Measurements from ENCODE around the gene TNIP1. TPM values are rescaled to one million over a fixed set of nuclear protein-coding genes. Genes with fewer than 3 reads are reported as not detected.

The TNIP1 gene
- total RNA-seq, 4 donors from 2014 or later = 112 to 228 (median 188) TPM

DNA sequence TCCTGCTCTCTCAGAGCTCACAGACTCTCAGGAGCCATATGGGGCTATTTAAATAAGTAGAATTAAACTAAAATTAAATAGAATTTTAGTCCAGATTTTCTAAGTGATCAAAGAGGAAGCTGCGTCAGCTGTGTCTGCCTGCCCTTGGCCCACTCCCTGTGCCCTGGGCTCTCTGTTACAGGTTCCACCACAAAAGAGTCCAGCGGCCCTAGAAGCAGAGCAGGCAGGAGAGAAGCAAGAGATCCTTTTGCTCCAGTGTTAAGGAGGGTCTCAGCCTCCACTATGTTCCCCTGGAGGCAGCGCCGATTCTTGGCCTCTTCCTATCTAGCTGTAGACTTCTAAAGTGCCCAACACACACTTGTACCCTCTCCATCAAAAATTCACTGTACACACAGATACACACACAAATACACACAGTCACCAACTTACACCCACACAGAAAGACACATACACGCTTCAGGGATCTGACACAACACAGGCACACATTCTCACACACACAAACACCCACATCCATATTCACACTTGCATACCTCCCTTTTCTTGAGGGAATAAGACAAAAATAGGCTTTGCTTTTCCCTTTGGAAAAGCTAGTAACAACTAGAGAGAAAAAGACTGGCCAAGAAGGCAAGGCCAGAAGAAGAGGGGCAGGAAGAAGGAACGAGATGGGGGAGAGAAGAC is 5.5 kb upstream of the TNIP1 start:
- ATAC-seq (no peak), DNase-seq (no peak)
- Histone ChIP-seq H3K9me3 (no peaks in the 10 kb centered on the region), H3K4me3 (no peak overlapping the region), H3K36me3 (no peaks in the 10 kb centered on the region), H3K4me1 (peaks cover 33 to 45% of the 10 kb centered on the region in 2 donors), H3K27me3 (no peaks in the 10 kb centered on the region), H3K27ac (peak overlapping the region; percentile 63 to 75 (median 70))
- in situ Hi-C loops (cut with MboI; ENCODE audit: low sequenced_read_pairs in 4 of 4) = no loop called here
- intact Hi-C loops (cut with DNase I; ENCODE audit: low total_unique reads) = no loop called here
- TF ChIP-seq, protein P1, sequence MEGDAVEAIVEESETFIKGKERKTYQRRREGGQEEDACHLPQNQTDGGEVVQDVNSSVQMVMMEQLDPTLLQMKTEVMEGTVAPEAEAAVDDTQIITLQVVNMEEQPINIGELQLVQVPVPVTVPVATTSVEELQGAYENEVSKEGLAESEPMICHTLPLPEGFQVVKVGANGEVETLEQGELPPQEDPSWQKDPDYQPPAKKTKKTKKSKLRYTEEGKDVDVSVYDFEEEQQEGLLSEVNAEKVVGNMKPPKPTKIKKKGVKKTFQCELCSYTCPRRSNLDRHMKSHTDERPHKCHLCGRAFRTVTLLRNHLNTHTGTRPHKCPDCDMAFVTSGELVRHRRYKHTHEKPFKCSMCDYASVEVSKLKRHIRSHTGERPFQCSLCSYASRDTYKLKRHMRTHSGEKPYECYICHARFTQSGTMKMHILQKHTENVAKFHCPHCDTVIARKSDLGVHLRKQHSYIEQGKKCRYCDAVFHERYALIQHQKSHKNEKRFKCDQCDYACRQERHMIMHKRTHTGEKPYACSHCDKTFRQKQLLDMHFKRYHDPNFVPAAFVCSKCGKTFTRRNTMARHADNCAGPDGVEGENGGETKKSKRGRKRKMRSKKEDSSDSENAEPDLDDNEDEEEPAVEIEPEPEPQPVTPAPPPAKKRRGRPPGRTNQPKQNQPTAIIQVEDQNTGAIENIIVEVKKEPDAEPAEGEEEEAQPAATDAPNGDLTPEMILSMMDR (IDR thresholded peaks at IDR 0.05 in 4 of 5, conservative IDR thresholded peaks at IDR 0.05 in 1 of 5) = no peak
- TF ChIP-seq POLR2A (IDR thresholded peaks at IDR 0.05) = no peak

DNA sequence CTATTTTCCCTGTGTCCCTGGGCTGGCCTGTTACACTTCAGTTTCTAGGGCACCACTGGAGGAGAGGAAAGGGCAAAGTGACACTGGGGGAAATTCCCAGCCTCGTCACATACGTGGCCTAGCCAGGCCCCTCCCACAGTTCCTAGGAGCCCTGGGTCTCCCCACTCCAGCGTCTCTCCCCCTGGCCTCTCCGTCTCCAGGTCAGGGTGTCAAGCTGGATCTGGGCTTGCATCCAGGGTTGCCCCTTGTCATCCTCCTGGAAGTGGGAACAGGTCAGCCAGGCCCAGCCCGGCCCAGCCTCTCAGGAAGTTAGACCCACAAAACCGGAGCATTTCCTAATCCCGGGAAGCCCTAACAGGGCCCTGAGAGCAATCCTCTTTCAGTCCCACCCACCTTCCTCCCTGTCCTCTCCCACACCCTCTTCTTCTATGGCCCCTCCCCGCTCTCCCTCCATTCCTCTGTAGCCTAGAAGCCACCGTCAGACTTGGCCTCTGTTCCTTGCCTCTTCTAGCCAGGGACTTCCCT is 4.7 kb upstream of the TNIP1 start:
- no peak overlapping the region for H3K4me3 ChIP-seq
- no peak for ATAC-seq
- TF ChIP-seq, protein P1 (IDR thresholded peaks at IDR 0.05 in 4 of 5, conservative IDR thresholded peaks at IDR 0.05 in 1 of 5) = no peak
- TF ChIP-seq POLR2A (IDR thresholded peaks at IDR 0.05) = no peak
- DNase-seq = peak in 1 of 2 donors; percentile 50
- H3K36me3 ChIP-seq = no peaks in the 10 kb centered on the region
- peaks cover 33 to 45% of the 10 kb centered on the region in 2 donors for H3K4me1 ChIP-seq
- peak overlapping the region; percentile 63 to 75 (median 70) for H3K27ac ChIP-seq
- no peaks in the 10 kb centered on the region for H3K9me3 ChIP-seq
- in situ Hi-C loops (cut with MboI; ENCODE audit: low sequenced_read_pairs in 4 of 4) (no loop called here), intact Hi-C loops (cut with DNase I; ENCODE audit: low total_unique reads) (no loop called here)
- no peaks in the 10 kb centered on the region for H3K27me3 ChIP-seq

DNA sequence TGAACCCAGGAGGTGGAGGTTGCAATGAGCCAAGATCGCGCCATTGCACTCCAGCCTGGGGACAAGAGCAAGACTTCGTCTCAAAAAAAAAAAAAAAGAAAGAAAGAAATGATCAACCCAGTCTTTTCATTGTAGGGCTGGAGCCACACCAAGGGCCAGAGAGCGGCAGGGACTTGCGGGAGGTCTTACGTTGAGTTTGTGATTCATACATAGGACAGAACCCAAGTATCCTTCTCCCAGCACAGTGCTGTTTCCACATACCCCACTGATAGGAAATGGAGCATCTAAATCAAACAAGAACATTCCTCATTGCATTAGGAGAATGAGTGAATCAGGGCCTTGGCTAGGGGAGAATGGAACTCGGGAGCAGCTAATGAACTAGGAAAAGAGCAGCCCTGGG is 3.5 kb upstream of the TNIP1 start:
- H3K27me3 ChIP-seq = no peaks in the 10 kb centered on the region
- H3K27ac ChIP-seq = peak overlapping the region in 2 of 4 donors; percentile 63 to 68
- H3K4me1 ChIP-seq = peaks cover 43 to 53% of the 10 kb centered on the region in 2 donors
- intact Hi-C loops (cut with DNase I; ENCODE audit: low total_unique reads) = no loop called here
- ATAC-seq (no peak), DNase-seq (no peak)
- no peaks in the 10 kb centered on the region for H3K36me3 ChIP-seq
- in situ Hi-C loops (cut with MboI; ENCODE audit: low sequenced_read_pairs in 4 of 4) = no loop called here
- no peaks in the 10 kb centered on the region for H3K9me3 ChIP-seq
- TF ChIP-seq, protein P1 (IDR thresholded peaks at IDR 0.05 in 4 of 5, conservative IDR thresholded peaks at IDR 0.05 in 1 of 5) = no peak
- no peak for TF ChIP-seq POLR2A (IDR thresholded peaks at IDR 0.05)
- no peak overlapping the region for H3K4me3 ChIP-seq

DNA sequence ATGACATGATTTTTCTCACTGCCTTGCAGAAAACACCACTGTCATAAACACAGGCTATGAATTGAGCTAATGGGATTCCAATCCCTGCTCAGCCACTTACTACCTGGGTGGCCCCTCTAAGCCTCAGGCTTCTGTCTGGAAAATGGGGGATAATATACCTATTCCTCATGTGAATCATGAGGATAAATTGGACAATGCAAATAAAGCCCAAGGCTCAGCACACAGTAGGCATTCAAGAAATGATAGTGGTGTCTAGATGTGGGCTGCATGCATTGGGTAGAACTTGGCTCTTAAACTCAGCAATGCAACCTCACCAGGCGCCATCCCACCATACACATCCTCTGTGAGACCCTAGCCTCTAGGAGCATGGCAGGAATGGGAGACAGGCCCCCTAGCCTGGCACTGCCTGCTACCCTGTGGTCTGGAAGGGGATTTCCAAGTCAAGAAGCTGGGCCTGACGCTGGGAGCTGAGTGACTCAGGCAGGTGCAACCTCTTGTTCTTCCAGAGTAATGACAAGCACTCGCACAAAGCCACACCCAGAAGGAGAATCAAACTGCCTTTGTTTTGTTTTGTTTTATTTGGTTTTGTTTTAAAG is 2.3 kb upstream of the TNIP1 start:
- Histone ChIP-seq H3K4me1 (peaks cover 55 to 65% of the 10 kb centered on the region in 2 donors), H3K27me3 (no peaks in the 10 kb centered on the region), H3K9me3 (no peaks in the 10 kb centered on the region), H3K36me3 (no peaks in the 10 kb centered on the region), H3K4me3 (no peak overlapping the region), H3K27ac (peak overlapping the region; percentile 98 to 100 (median 100))
- DNase-seq = peak; percentile 65 to 85
- intact Hi-C loops (cut with DNase I; ENCODE audit: low total_unique reads) = no loop called here
- in situ Hi-C loops (cut with MboI; ENCODE audit: low sequenced_read_pairs in 4 of 4) = no loop called here
- peak in 1 of 2 donors; percentile 47 for ATAC-seq
- no peak for TF ChIP-seq POLR2A (IDR thresholded peaks at IDR 0.05)
- TF ChIP-seq, protein P1 (IDR thresholded peaks at IDR 0.05 in 4 of 5, conservative IDR thresholded peaks at IDR 0.05 in 1 of 5) = no peak

Measured in gastrocnemius medialis (tissue), 4 donors.